H9 (cell line): ENCODE measurements around the gene TSC22D1. TPM values are rescaled to one million over a fixed set of nuclear protein-coding genes. Genes with fewer than 3 reads are reported as not detected.

ENCODE experiments used
- DNase-seq: peaks from one replicate; pipeline ENCODE4 v3.0.0-alpha.2; 2017
- H2AFZ ChIP-seq: one replicate; pipeline ENCODE4 v1.6.1; 2013; ENCODE audit warnings: mild to moderate bottlenecking, low read length, control low read depth, moderate library complexity
- H2AK5ac ChIP-seq: 2 replicates; pipeline ENCODE4 v1.6.1; 2013; ENCODE audit warnings: low read length, control low read depth, mixed read lengths; ENCODE audit not compliant: insufficient read length
- H2BK120ac ChIP-seq: one replicate; pipeline ENCODE4 v1.6.1; 2013; ENCODE audit warnings: low read depth, mild to moderate bottlenecking, low read length, control low read depth, inconsistent platforms; ENCODE audit not compliant: poor library complexity, severe bottlenecking
- H2BK12ac ChIP-seq: 2 replicates; pipeline ENCODE4 v1.6.1; 2013; ENCODE audit warnings: low read length, control low read depth, mixed read lengths, low read depth; ENCODE audit not compliant: insufficient read length
- H2BK15ac ChIP-seq: 2 replicates; pipeline ENCODE4 v1.6.1; 2013; ENCODE audit warnings: low read depth, low read length, control low read depth
- H2BK20ac ChIP-seq: one replicate; pipeline ENCODE4 v1.6.1; 2013; ENCODE audit warnings: low read depth, mild to moderate bottlenecking, low read length, control low read depth, inconsistent platforms; ENCODE audit not compliant: poor library complexity, severe bottlenecking
- H2BK5ac ChIP-seq: 2 replicates; pipeline ENCODE4 v1.6.1; 2013; ENCODE audit warnings: low read length, control low read depth, mixed read lengths; ENCODE audit not compliant: insufficient read length
- H3K14ac ChIP-seq: 2 replicates; pipeline ENCODE4 v1.6.1; 2013; ENCODE audit warnings: low read length, control low read depth; ENCODE audit not compliant: insufficient read depth
- H3K18ac ChIP-seq: 2 replicates; pipeline ENCODE4 v1.6.1; 2013; ENCODE audit warnings: low read depth, mild to moderate bottlenecking, mixed read lengths, low read length, control low read depth; ENCODE audit not compliant: insufficient read length
- H3K23ac ChIP-seq: 2 replicates; pipeline ENCODE4 v1.6.1; 2013; ENCODE audit warnings: low read length, control low read depth, mixed read lengths, low read depth; ENCODE audit not compliant: insufficient read length
- H3K23me2 ChIP-seq: 2 replicates; pipeline ENCODE4 v1.6.1; 2013; ENCODE audit warnings: low read depth, mild to moderate bottlenecking, mixed read lengths, low read length, control low read depth; ENCODE audit not compliant: insufficient read length, poor library complexity, severe bottlenecking
- H3K27ac ChIP-seq: 2 replicates; pipeline ENCODE4 v1.5.1; 2013; ENCODE audit warnings: low read length, control low read depth, mixed read lengths, low read depth; ENCODE audit not compliant: insufficient read length
- H3K27me3 ChIP-seq: 2 replicates; pipeline ENCODE4 v1.6.1; 2013; ENCODE audit warnings: low read length, control low read depth, inconsistent platforms; ENCODE audit not compliant: insufficient read depth
- H3K4ac ChIP-seq: 2 replicates; pipeline ENCODE4 v1.6.1; 2013; ENCODE audit warnings: low read depth, mild to moderate bottlenecking, control low read depth, inconsistent platforms, low read length, moderate library complexity
- H3K4me1 ChIP-seq: 2 replicates; pipeline ENCODE4 v1.6.1; 2013; ENCODE audit warnings: low read length, control low read depth, inconsistent platforms; ENCODE audit not compliant: insufficient read depth
- H3K4me2 ChIP-seq: 2 replicates; pipeline ENCODE4 v1.6.1; 2013; ENCODE audit warnings: low read length, control low read depth, mixed read lengths; ENCODE audit not compliant: insufficient read length, insufficient read depth
- H3K56ac ChIP-seq: 2 replicates; pipeline ENCODE4 v1.6.1; 2013; ENCODE audit warnings: low read depth, mild to moderate bottlenecking, mixed read lengths, low read length, control low read depth; ENCODE audit not compliant: insufficient read length
- H3K79me1 ChIP-seq: 2 replicates; pipeline ENCODE4 v1.6.1; 2013; ENCODE audit warnings: low read depth, mild to moderate bottlenecking, moderate library complexity, low read length, control low read depth, inconsistent platforms; ENCODE audit not compliant: insufficient read depth, poor library complexity, severe bottlenecking
- H3K79me2 ChIP-seq: 2 replicates; pipeline ENCODE4 v1.6.1; 2013; ENCODE audit warnings: low read length, control low read depth, inconsistent platforms; ENCODE audit not compliant: insufficient read depth
- H3K9ac ChIP-seq: 2 replicates; pipeline ENCODE4 v1.6.1; 2013; ENCODE audit warnings: low read length, control low read depth, mixed read lengths; ENCODE audit not compliant: insufficient read length; ENCODE audit errors: extremely low read depth
- H3K9me3 ChIP-seq: one replicate; pipeline ENCODE4 v1.6.1; 2013; ENCODE audit warnings: low read depth, low read length, inconsistent platforms; ENCODE audit not compliant: control insufficient read depth
- H3T11ph ChIP-seq: one replicate; pipeline ENCODE4 v1.6.1; 2013; ENCODE audit warnings: mild to moderate bottlenecking, low read length, control low read depth, inconsistent platforms
- H4K20me1 ChIP-seq: one replicate; pipeline ENCODE4 v1.6.1; 2013; ENCODE audit not compliant: control insufficient read depth, insufficient read length, insufficient read depth
- H4K5ac ChIP-seq: 2 replicates; pipeline ENCODE4 v1.6.1; 2013; ENCODE audit warnings: low read depth, mild to moderate bottlenecking, mixed read lengths, low read length, control low read depth; ENCODE audit not compliant: insufficient read length
- H4K8ac ChIP-seq: replicated peaks from 2 replicates; pipeline ENCODE4 v1.6.1; 2013; ENCODE audit warnings: low read length, control low read depth, mixed read lengths, low read depth; ENCODE audit not compliant: insufficient read length
- H4K91ac ChIP-seq: 2 replicates; pipeline ENCODE4 v1.6.1; 2013; ENCODE audit warnings: low read depth, mild to moderate bottlenecking, moderate library complexity, mixed read lengths, low read length, control low read depth; ENCODE audit not compliant: insufficient read length
- H3K27ac Mint-ChIP-seq, 3 experiments: 2 replicates in 2 of 3; 3 replicates in 1 of 3; pipeline ENCODE4 v1.8.0; 2020 to 2021; ENCODE audit warnings: mixed read lengths in 3 of 3, mild to moderate bottlenecking in 1 of 3, moderate library complexity in 1 of 3
- H3K27me3 Mint-ChIP-seq: 2 replicates; pipeline ENCODE4 v1.8.0; 2021; ENCODE audit warnings: low read depth, mild to moderate bottlenecking, moderate library complexity, mixed read lengths
- H3K36me3 Mint-ChIP-seq, 3 experiments: 2 replicates in 2 of 3; 3 replicates in 1 of 3; pipeline ENCODE4 v1.8.0; 2020 to 2021; ENCODE audit warnings: low read depth in 3 of 3, mixed read lengths in 3 of 3; ENCODE audit not compliant: insufficient read depth in 1 of 3
- H3K4me1 Mint-ChIP-seq, 2 experiments: 2 replicates each; pipeline ENCODE4 v1.8.0; 2020; ENCODE audit warnings: mixed read lengths in 2 of 2
- H3K4me3 Mint-ChIP-seq, 2 experiments: 2 replicates in 1 of 2; 3 replicates in 1 of 2; pipeline ENCODE4 v1.8.0; 2020 to 2021; ENCODE audit warnings: mild to moderate bottlenecking in 2 of 2, mixed read lengths in 2 of 2, moderate library complexity in 1 of 2
- H3K9me3 Mint-ChIP-seq, 2 experiments: 2 replicates in 1 of 2; 3 replicates in 1 of 2; pipeline ENCODE4 v1.8.0; 2020; ENCODE audit warnings: mild to moderate bottlenecking in 2 of 2, mixed read lengths in 2 of 2, moderate library complexity in 1 of 2
- WGBS: extraction: QIAGEN DNeasy Blood & Tissue Kit; methylation state at CpG from one replicate; pipeline ENCODE4 v1.1.7; 2013; ENCODE audit warnings: missing lambda C conversion rate, low lambda C conversion rate, mixed read lengths; ENCODE audit not compliant: insufficient read length; ENCODE audit errors: extremely low coverage; 5-methylcytosine and 5-hydroxymethylcytosine counted together
- total RNA-seq: library from RNA; stranded (reverse); gene quantifications from 2 replicates; pipeline ENCODE4 v1.2.1, GENCODE V29; 2021
- TF ChIP-seq, protein P1 (sequence below): fragments of 200-600 bp; sonication (generic); conservative IDR thresholded peaks from 3 replicates; pipeline ENCODE4 v1.8.0; 2021; ENCODE audit warnings: antibody characterized with exemption, mild to moderate bottlenecking

Gene TSC22D1
- total RNA-seq, 1 experiment from 2014 or later = 76.7 TPM

- Mint-ChIP-seq H3K4me3 (no peak overlapping the region), H3K4me1 (peaks cover 24 to 26% of the 10 kb centered on the region in 2 experiments), H3K27me3 (no peaks in the 10 kb centered on the region), H3K27ac (no peak overlapping the region), H3K36me3 (peaks cover 2 to 5% (median 5%) of the 10 kb centered on the region in 3 experiments; a peak in 4 of 7 replicates), H3K9me3 (no peaks in the 10 kb centered on the region)
- Histone ChIP-seq H3K9me3 (no peaks in the 10 kb centered on the region), H3K79me2 (0 out of 2 replicates have a peak, but pooled peaks cover 2% of the 10 kb centered on the region), H3K14ac (no peak overlapping the region), H2BK12ac (no peak overlapping the region), H2BK120ac (no peak overlapping the region), H3K4ac (no peak overlapping the region), H2AK5ac (no peak overlapping the region), H2BK5ac (no peak overlapping the region), H4K20me1 (no peaks in the 10 kb centered on the region), H3K27me3 (no peaks in the 10 kb centered on the region), H2BK20ac (no peak overlapping the region), H3T11ph (no peak overlapping the region), H3K23me2 (no peaks in the 10 kb centered on the region), H3K18ac (no peak overlapping the region), H3K4me2 (no peak overlapping the region), H3K27ac (no peak overlapping the region), H3K9ac (no peak overlapping the region), H4K91ac (no peak overlapping the region), H3K23ac (no peak overlapping the region), H2AFZ (no peak overlapping the region), H3K56ac (no peak overlapping the region), H4K8ac (no peak overlapping the region), H4K5ac (no peak overlapping the region), H3K4me1 (no peaks in the 10 kb centered on the region), H2BK15ac (no peak overlapping the region), H3K79me1 (no peaks in the 10 kb centered on the region)
- TF ChIP-seq, protein P1, sequence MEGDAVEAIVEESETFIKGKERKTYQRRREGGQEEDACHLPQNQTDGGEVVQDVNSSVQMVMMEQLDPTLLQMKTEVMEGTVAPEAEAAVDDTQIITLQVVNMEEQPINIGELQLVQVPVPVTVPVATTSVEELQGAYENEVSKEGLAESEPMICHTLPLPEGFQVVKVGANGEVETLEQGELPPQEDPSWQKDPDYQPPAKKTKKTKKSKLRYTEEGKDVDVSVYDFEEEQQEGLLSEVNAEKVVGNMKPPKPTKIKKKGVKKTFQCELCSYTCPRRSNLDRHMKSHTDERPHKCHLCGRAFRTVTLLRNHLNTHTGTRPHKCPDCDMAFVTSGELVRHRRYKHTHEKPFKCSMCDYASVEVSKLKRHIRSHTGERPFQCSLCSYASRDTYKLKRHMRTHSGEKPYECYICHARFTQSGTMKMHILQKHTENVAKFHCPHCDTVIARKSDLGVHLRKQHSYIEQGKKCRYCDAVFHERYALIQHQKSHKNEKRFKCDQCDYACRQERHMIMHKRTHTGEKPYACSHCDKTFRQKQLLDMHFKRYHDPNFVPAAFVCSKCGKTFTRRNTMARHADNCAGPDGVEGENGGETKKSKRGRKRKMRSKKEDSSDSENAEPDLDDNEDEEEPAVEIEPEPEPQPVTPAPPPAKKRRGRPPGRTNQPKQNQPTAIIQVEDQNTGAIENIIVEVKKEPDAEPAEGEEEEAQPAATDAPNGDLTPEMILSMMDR = no peak
- DNase-seq = no peak
- no CpG with 5 or more reads among the region's 1 CpG for WGBS
These were observed 104.4 kb downstream of the TSC22D1 start for GRCh38 chr13:44471686-44472085.
